ENCODE results near the gene GABRG3.

- TF ChIP-seq CTCF (IDR thresholded peaks at IDR 0.05): no peak
- no peak for TF ChIP-seq POLR2AphosphoS5 (IDR thresholded peaks at IDR 0.05)
- no peak for TF ChIP-seq EP300 (IDR thresholded peaks at IDR 0.05)
- no peak for TF ChIP-seq POLR2A (IDR thresholded peaks at IDR 0.05)
These were observed 535.8 kb downstream of the GABRG3 start for GRCh38 chr15:27506752-27507151.
